ENCODE data around the gene VAPB.

VAPB gene

DNA sequence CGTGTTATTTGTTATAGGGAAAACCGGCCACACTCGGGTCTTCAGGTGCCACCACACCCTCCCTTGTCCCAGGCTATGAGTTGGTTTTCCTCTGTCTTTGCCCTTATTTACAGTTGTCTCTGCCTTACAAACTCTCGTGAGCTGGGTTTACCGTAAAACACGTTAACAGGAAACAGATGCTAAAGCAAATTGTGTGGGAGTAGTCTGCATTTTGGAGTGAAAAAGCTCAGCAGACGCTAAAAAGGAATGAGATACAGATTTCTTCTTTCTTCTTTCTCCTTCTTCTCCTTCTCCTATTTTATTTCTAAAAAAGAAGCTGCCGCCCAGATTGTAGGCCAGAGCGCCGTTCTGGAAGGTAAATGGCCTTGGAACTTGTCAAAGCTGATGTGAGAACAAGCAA is 74.2 kb downstream of the VAPB start:
- DNase-seq (ENCODE audit: low spot score), result no peak

DNA sequence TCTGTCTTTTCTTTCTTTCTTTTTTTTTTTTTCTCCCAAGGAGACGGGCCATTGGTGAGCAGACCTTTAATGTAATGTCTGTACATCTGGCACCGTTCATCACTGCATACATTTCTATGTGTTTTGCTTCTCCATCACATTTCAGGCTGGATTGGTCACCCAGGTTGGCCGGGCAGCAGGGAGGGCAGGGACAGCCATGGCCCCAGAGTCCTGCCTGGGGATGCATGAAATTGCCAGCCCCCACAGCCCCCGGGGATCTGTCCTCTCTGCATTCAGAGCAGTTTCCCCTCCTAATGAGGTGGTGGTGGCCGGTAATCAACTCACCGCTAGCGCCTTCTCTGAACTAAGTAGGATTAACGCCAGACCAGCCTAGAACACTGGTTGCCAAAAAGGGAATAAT is 75.8 kb downstream of the VAPB start:
- no peak for DNase-seq (ENCODE audit: low spot score)

DNA sequence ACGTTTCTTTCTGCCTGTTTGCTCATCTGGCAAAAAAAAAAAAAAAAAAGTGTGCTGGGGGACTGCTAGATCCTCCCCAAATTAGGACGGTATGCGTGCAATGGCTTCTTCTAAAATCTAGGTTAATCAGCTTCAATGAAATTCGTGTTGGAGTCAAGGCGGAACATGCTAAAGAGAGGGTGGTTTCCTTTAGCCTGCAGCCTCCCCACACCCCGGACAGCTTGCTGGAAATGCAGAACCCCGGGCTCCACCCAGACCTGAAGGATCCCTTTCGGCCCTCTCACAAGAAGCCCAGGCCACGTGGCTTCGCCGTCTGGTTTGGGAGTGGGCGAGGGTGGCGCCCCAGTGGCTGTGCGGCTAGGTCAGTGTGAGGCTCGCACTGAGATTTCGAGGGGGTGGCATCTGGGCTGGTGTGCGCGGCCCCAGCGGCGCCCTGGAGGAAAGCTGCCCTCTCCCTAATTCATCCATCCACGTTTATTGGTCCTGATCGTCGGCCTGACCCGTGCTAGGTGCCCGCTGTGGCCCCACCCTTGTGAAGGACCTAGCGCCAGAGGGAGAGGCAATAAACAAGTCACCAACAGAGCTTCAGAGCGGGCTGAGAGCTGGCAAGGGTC is 77.2 kb downstream of the VAPB start:
- DNase-seq (ENCODE audit: low spot score), result no peak

DNA sequence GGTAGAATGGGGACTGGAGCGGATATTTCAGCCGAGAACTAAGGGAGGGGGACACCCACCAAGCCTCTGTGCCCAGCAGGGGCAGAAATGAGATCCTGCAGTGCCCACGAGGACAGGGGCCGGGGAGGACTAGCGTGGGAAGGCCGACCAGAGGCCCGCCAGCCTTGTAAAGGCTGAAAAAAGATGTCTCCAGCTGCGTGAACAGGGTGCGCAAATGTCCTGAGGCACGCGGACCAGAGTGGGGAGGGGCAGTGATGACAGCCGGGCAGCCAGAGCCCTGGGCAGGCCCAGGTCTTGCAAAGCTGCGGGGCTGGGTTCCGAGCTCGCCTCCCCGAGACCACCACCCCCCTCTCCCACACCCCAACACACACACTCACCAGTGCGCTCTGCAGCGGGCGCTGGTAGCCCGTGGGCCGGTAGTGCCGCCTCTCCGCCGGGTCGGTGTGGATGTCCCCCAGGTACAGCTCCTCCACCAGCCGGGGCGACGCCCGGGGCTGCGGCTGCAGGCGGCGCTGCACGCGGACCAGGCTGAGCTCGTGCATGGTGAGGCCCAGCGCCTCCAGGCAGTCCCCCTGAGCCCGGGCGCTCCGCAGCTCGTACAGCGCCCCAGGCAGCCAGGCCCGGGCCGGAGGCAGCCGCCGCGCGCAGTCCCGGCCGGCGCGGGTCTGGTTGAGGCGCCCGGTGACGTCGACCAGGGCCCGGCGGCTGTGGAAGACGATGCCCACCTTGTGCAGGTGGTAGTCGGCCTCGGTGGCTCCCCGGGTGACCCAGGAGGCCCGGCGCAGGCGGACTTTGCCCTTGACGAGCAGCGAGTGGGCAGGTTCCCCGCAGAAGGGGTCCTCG is 77.9 kb downstream of the VAPB start:
- DNase-seq (ENCODE audit: low spot score), result no peak

- no peak for DNase-seq (ENCODE audit: low spot score)
Measured at GRCh38 chr20:58467572-58468527, 78.8 kb downstream of the VAPB start.

GRCh38 chr20:58469616-58470015 is 80.6 kb downstream of the VAPB start:
- DNase-seq (ENCODE audit: low spot score), result no peak

DNA sequence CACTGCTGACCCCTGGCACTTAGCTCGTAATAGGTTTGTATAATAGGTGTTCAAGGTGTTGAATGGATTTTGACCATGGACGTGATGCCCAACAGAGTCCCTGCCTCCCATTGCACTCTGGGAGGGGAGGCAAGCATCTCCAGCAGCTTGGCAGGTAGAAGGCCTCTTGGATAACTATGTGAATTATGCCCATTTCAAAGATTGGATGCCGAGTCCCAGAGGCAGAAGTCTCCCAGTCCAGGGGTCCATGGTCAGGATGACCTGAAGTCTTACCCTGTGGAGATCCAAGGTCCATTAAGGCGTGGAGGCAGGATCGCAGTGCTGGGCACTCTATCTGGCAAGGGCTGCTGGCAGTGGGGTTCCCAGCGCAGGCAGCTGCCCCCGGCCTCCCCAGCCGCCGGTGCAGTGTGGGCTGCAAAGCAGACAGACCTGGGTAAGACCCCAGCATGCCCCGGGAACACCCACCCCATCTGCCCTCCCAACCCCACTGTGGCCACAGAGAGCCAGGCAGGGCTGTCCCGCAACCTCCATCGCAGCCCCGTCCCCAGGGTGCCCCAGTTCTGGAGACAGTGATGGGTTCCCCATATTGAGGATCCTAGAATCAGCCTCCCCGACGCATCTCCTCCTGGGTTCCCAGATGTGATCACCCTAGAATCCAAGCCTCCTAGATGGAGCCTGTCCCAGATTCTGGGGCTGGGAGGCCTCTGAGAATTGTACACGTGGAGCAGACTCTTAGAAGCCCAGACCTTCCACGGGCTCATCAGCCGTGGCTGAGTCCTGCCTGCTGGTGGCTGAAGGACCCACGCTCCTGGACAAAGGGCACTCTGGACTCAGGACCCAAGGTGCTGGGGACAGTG is 81.5 kb downstream of the VAPB start:
- DNase-seq (ENCODE audit: low spot score), result no peak

GRCh38 chr20:58471193-58472164 is 82.5 kb downstream of the VAPB start:
- no peak for DNase-seq (ENCODE audit: low spot score)

- DNase-seq (ENCODE audit: low spot score), result no peak
Measured at GRCh38 chr20:58472273-58473018, 83.4 kb downstream of the VAPB start.

- no peak for DNase-seq (ENCODE audit: low spot score)
Measured at GRCh38 chr20:58473453-58474425, 84.7 kb downstream of the VAPB start.

- DNase-seq (ENCODE audit: low spot score), result no peak
Measured at GRCh38 chr20:58475466-58475865, 86.4 kb downstream of the VAPB start.

DNA sequence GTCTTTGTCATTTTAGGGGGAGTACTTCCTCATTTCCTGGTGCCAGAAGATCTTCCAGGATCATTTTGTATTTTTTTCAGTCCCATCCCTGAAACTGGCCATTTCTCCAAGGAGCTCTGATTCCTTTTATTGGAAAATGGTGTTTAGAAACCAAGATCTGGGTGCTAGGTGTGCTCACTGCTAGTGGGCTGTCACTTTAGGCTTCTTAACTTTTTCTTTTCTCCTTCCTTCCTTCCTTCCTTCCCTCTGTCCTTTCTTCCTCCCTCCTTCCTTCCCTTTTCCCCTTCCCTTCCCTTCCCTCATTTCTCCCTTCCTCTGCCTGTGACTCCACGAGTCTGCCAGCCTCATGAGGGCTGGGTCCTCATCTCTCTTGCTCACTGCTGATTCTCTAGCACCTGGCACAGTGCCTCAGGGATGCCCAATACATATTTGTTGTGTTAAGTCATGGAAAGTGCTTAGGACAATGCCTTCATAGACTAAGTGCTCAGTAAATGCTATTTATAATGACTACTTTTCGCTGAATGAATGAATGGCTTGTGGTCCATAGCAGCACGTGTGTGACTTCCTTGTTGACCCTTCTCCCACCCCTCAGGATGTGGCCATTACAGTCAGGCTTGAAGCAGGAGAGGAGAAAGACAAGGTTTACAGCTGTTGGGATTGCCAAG is 89.2 kb downstream of the VAPB start:
- DNase-seq (ENCODE audit: low spot score), result no peak

- DNase-seq (ENCODE audit: low spot score), result no peak
Measured at GRCh38 chr20:58479726-58480440, 90.9 kb downstream of the VAPB start.

DNA sequence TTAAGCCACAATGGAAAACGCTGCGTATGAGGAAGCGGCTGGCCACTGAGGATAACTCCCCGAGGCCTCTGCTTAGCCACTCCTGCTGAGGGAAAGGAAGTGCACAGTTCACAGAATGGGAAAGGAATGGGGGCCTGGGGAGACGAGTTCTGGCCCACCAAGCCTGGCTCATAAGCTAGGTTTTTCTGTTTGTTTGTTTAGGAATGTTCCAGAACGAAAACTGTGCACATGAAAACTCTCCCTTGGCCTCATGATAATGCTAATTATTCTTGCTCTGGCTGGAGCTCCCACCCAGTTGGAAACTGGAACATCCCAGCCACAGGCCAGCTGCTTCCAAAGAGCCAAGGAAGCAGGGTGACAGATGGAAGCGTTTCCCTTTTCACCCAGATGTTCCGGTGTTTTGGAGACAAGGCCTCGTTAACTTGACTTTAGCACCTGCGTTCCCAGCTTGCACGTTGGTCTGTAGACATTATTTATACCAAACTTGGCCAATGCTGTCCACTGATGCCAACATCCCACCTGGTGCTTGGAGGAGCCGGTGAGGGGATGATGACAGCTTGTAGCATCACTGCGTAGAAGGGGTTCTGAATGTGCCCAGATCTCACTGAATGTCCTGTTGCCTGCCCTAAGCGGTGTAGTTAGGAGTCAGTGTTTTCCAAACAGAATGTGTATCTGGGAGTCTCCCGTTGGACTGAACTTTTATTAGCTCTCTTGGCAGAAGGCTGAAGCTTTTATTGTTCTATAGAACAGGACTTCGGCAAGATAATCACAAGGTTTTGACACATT is 91.7 kb downstream of the VAPB start:
- no peak for DNase-seq (ENCODE audit: low spot score)

DNA sequence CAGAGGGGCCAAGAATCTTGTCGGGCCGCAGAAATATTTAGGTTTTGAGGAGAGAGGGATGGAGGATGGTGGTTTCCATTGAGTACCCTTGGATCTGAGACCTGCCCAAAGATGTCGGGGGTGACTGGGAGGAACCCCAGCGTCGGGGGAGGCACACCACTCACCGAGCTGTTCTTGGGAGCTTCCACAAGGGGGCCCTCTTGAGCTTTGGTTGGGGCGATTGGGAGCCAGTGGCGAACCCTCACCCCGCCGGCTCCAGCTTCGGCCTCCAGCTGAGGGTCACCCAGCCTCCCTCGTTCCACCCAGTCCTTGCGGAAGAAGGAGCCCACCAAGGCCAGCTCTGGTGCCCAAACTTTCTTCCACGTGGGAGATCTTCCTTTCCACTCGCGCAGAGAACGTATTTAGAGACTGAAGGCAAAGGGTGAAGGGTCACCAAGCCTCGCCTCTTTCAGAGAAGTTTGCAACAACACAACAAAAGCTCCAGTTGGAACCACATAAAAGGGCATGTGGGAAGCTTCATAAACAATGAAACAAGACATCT is 92.5 kb downstream of the VAPB start:
- peak; percentile 18 for DNase-seq (ENCODE audit: low spot score)

- no peak for DNase-seq (ENCODE audit: low spot score)
Measured at GRCh38 chr20:58482416-58482815, 93.4 kb downstream of the VAPB start.

Data from CD4-positive, alpha-beta T cell treated with Interleukin-15 for 4 hours (primary cell).